Right lung (tissue), 5 donors: ENCODE results near the gene TK2. TPM values are rescaled to one million over a fixed set of nuclear protein-coding genes. Genes with fewer than 3 reads are reported as not detected.
A peak's percentile ranks its signal among the peaks of the same experiment; 100 is the strongest.
"Not testable (repeated sequence)": the region's sequence is repeated elsewhere in the genome, so short reads cannot be mapped to it uniquely, and the experiment has no call there.

Experiments
- DNase-seq, 2 donors: peaks; one replicate each; pipeline ENCODE4 v3.0.0-alpha.2; 2013
- polyA plus RNA-seq, 5 donors: library from polyadenylated mRNA; unstranded; fragments of 120-200 nt; gene quantifications; one replicate each; pipeline versions ENCODE4 v1.2.1 to v1.2.3, GENCODE V29; 2013; ENCODE audit warnings: inconsistent platforms in 1 of 5, low replicate concordance in 1 of 5; ENCODE audit not compliant: insufficient read length in 5 of 5, insufficient read depth in 1 of 5

Gene TK2
- polyA plus RNA-seq, 5 donors: 29.1 to 36.2 (median 33.9) TPM

DNA sequence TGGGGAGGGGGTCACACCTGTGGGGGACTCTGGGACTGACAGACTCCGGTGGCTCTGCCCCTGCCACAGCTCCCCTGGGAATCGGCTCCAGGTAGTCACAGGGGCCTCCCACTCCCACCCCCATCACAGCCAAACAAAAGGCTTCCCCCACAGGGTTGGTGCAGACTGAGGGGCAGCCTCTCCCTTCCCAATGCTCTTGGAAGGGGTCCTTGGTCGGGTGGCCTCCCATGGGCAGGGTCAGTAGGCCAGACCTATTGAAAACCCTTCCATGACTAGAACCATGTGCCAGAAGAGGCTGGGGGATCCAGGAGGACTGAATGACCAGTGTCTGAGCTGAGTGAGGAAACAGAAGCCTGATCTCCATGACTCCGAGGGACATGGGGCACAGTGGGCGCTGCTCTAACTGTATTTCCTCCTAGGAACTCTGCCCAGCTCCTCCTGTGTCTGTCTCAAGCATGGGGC, 28.6 kb downstream of the TK2 start:
- DNase-seq: no peak

DNA sequence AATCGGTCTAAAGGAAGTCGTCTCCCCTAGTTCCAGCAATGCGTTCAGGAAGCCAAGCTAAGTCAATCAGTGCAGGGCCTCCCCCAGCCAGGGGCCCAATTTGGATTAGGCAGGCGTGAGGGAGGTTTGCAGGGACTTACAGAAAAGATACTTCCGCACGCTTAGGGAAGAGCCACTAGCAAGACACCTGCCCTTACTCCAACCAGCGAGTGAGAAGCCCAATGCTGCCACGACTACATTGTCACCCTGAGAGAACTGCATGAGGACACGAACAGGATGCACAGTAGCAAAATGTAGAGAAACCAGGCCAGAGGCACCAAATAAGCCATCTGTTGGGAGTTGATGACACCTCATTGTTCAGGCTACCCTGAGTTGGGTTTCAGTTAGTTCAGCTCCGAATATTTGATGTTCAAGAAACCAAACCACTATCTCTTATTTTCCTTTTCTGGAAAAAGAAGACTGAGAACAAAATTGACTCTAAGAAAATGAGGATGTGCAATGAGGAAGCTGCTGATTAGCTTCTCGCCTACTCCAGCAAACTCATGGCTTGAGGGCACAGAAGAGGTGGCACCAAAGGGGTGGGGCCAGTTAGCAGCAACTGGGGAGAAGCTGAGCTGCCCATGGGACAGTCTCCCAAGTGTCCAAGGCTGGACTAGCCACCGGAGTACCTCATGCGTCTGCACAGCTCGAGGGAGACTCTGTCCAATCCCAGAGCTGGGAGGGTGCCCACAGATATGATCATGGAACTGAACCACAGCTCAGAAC, 29.3 kb downstream of the TK2 start:
- no peak for DNase-seq

DNA sequence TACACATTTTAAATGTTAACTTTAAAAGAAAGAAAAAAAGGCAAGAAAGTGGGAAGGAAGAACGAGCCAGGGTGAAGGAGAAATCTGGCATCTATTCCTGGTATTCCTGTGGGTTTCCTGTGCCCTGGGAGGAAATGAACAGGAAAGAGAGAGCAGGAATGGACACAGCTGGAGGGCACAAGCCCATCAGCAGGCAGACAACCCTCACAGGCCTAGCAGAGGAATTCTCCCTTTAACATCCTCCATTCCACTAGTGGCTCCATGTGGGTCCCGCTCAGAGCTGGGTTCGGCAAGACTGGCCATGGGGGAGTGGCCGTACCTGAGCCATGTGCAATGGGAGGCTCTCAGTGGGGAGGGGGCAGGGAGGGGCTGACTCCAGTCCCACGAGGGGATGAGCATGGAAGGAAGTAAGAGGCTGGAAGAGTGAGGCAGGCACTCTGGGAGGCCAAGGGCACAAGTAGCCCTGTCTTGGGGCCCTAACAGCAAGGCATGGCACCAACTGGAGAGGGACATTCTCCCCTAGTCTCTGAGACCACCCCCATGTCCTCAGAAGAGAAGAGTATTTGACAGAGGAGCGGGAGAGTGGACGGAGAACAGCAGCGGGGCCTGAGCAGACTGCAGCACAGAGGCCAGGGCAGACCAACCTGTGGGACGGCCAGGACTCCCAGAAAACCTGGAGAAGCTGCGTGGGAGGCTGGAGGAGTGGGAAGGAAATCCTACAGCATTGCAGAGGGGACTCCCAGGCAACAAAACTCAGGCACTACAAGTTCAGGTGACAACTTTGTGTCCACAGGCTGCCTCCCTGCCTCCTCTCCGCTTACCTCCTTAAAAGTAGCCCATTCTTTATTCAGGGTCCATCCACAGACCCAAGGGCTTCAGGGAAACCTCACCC, 30.2 kb downstream of the TK2 start:
- no peak for DNase-seq

DNA sequence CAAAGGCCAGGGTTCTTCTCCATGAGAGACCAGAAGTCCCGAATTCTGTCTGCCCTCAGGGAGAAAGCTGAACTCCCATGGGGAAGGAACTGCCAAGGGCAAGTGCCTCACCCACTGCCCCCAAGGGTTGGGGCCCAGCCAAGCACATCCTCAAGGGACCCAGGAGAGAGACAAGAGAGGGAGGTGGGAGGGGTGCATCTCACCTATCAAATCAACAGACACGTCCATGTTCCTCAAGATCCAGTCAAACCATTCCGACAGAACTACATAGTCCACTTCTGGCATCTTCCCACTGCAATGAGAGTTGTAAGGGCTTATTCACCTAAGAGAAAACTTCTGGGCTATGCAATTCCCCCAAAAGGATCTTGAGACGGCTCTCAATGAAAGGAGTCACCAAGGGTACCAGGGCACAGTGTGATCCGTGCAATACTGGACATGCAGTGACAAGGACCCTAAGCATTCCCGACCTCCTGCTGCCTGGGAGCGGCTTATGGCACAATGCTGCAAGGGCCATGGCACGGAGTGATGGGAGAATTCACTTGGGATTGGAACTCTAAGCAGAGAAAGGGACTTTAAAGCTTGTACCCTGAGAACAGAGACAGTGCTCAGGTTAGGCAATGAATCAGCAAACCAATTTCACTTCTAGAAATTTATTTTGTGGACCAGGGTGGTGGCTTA, 32.2 kb downstream of the TK2 start:
- DNase-seq: no peak

DNA sequence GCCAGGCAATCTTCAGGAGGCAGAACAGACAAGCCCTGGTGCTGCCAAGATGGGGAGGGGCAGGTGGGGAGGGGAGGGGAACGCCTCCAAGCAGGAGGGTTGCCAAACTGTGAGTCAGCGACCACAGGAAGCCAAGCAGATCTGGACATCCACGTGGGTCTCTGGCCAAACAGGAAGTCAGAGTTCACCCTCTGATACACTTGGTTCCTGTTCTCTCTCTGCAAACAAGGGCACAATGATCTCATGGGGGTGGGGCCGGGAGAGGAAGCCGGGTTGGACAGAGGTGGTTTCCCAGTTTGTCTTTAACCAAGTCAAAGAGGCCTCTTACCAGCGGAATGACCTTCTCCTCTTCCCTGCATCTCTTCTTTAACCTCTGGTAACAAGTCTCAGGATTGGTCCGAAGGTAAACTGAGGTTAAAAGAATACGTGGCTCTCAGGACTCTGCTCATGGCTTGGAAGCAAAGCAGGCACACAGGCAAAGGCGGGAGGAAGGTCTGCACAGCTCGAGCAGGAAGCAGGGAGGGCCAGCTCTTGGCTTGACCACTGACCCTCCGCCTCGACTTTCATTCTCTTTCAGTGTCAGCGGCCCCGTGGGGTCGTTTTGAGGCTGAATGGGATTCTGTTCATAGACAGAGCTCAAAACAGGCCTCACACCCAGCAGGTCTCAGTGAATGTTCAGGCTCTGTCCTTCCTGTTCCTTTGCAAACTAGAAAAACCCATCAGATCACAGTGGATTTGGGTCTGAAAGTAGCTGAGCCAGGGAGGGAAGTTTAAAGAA, 32.9 kb downstream of the TK2 start:
- DNase-seq: peak; percentile 92

DNA sequence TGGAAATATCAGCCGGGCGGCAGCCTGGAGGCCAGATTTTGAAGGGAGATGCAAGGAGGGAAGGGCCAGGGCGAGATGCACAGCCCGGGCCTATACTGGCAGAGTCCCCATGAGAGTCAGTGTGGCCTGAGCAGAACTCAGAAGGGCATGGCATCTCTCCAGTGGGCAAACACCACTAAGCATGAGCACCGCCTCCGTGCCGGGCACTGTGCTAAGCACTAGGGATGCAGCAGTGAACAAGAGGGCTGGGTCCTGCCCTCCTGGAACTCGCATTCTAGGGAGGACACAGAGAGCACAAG, 33.5 kb downstream of the TK2 start:
- DNase-seq: no peak

DNA sequence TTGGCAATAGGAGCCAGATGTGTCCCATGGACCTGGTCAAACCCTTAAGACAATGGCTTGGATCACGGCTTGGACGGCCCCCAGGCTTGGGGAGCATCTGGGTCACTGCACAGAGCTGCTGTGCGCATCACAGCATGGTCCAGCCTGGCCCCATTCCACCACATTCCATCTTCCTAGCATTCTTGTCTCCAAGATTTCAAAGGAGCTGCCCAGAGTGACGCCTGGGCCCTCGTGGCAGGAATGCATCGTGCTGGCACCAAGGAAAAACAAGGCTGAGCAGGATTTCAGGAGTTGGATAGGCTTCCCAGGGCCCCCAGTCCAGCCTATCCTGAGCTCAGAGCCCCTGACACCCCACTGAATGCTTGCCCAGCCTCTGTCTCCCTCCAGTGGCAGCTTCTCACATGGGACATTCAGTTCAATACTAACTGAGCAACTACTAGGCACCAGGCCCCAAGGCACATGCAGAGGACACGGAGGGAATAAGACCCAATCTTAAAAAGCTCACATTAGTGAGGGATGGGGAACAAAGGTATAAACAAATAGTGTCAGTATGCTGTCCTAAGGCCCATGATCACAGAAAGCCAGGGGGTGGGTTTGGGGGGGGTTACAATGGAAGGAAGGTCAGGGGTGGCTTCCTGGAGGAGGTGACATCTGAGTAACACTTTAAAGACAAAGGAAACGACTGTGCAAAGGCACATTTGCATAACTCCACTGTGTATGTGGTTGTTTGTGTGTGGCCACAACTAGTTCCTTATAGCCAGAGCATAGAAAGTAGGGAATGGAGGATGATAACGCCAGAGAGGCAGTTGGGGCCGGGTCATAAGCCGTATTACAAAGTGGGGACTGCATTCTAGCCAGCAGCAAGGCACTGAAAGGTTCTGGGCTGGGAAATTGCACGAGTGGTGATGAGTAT, 34.1 kb downstream of the TK2 start:
- no peak for DNase-seq

DNA sequence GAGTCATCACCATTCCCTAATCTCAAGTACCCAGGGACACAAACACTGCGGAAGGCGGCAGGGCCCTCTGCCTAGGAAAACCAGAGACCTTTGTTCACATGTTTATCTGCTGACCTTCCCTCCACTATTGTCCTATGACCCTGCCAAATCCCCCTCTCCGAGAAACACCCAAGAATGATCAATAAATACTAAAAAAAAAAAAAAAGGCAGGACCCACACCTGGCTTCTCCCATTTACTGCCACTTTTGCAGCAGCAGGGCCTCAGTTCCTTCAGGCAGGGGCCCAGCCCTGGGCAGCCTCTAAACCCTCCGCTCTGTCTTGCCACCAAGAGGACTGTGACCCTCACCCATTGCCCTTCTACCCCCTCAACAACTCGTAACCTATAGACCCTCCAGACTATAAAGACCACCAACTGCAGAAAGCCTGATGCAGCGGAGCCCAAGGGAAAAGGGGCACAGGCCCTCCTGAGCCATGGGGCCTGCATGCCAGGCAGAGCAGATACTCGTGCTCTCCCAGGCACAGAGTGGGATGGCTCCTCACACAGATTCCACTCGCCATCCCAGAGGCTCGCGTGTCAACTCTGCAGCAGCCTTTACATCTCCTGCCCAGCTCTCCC, 34.8 kb downstream of the TK2 start:
- not testable (repeated sequence) for DNase-seq

DNA sequence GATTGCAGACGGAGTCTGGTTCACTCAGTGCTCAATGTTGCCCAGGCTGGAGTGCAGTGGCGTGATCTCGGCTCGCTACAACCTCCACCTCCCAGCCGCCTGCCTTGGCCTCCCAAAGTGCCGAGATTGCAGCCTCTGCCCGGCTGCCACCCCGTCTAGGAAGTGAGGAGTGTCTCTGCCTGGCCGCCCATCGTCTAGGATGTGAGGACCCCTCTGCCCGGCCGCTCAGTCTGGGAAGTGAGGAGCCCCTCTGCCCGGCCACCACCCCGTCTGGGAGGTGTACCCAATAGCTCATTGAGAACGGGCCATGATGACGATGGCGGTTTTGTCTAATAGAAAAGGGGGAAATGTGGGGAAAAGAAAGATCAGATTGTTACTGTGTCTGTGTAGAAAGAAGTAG, 35.5 kb downstream of the TK2 start:
- DNase-seq: not testable (repeated sequence)

DNA sequence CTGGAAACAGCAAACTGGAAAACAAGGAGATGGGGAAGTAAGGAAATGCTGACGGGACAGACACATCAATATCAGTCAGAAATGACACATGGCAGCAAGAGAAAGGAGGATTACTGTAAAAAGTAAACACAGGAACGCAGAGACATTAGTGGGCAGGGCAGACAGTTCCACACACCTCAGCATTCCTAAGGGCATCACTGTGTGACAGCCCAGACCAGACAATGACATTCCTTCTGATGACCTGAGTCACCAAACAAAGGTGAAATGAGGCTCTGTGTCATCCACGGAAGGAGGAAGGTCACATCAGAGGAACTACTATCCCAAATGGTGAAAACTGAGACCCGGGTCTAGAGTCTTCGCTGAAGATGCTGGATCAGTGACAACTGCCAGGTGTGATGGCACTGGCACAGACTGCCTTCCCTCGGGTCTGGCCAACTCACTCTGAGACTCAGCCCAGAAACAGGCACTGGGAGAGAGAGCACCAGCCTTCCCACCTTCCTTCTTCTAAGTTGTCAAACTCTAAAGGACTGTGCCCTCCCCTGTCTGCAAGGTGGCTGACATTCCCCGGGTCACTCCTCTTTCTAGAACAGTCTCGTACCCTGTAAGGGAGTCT, 36.7 kb downstream of the TK2 start:
- DNase-seq: no peak

DNA sequence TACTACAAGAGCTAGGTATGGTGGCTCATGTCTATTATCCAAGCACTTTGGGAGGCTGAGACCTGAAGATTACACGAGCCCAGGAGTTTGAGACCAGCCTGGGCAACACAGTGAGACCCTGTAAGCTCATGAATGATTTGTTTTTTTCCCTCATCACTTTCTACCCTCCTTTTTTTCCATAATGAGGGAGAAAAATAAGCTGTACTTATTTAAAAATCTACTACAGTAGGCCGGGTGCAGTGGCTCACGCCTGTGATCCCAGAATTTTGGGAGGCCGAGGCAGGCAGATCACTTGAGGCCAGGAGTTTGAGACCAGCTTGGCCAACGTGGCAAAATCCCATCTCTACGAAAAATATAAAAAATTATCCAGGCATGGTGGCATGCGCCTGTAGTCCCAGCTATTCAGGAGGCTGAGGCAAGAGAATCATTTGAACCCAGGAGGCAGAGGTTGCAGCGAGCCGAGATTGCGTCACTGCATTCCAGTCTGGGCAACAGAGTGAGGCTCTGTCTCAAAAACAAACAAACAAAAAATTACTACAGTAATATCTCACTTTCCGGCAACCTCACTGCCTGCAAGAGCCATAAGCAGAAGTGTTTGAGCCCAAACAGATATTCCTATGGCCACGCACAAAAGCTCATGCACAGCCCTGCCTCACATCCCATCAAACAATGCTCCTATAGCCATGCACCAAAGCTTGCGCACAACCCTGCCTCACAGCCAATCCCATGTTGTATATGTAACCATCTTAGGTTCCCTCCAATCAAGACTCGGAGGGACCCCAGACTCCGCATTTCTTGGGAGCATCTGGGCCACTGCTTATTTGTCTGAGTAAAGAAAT, 37.4 kb downstream of the TK2 start:
- no peak for DNase-seq

DNA sequence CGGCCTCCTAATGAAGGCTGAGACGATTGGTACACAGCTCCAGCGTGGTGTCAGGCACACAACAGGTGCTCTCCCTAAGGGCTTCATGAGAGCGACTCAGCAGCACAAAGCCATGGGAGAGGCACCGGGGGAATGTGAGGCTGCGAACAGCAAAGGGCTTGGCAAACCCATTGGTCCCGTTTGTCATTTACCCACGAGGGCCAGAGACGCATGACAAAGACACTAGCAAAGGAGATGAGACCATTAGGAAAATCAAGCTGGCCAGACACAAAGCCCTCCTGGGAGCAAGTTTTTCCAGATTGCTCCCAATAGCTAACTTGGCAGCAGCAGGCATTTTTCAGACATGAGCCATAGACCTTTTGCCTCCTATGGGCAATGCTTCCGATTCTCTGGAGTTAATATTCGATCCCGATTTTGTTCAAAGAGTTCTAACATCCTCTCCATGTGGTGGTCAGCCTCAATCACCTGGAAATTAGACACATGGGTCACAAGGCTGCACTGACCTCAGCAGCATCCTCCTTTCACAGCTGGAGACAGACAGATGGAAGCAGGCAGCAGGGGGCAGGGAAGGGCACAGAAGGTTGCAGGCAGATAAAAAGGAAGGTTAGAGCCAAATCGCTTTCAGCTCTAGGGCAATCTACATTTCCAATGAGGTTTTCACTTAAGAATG, 38.2 kb downstream of the TK2 start:
- DNase-seq: no peak

DNA sequence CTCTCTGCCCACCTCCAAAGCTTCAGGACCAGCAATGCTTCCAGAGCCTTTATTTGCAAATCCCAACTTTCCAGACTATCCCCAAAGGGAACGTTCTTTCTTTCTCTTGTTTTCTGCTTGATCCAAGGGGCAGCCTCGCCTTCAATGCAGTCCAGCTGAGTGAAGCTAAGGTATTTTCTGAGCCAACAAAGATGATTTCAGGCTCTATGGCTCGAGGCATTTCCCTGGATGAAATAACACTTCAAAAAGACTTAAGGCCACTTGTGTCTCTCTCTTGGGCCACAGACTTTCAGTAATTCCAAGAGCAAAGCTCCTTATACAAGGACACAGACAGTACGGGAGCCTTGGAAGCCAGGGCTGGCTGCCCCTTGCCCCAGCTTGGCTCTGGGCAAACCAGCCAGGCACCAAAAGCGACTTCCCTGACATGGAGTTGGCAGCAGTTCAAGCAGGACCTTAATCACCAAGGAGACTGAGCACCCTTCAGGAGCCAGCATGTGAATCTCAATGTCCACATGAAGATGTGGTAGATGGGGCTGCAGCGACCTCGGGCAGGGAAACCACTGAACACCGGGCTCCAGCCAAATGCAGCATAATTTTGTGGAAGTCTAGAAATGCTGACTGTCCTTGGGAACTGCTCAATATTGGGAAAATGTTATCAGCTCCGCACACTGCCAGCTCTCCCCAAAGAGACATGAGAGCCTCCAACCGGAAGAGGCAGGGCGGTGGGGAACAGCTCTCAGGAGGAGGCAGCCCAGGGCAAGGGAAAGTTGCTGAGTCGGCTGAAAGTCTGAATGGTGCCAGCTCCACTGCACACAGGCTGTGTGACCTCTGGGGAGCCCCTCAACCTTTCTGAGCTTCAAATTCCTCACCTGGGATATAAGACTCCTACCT, 39.0 kb downstream of the TK2 start:
- DNase-seq: no peak

DNA sequence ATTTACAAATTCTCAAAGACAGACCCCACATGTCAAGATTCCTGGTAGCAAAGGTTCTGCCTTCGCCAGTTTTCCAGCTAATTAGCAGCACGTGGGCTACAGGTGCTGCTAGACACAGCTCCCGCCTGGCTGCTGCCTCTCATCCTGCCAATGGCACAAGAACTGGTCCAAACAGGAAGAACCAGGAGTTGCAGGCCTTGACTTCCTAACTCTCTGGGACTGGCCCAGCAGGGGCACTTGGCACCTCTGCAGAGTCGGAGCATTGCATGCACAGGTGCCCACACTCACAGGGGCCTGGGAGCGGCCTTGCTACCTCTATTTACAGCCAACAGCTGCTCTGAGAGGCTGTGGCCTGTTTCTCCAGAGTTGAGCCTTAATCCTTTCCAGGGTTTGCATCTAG, 39.6 kb downstream of the TK2 start:
- no peak for DNase-seq

DNA sequence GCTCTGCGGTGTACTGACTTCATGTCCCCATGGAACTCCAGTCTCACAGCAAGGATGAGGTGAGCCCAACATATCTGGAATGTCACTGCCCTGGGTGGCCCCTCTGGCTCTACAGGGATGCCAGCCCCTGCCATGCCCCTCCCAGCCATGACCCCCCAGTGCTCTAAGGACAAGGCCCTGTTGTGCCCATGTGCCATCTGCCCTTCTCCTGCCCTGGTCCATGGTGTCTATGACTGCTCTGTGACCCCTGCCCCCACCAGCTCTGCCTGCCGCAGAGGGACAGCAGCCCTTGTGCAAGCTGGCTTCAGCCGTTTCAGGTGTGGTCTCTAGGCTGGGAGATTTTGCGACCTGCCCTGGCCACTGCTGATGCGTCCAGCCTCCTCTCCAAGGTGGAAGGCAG, 40.3 kb downstream of the TK2 start:
- no peak for DNase-seq

DNA sequence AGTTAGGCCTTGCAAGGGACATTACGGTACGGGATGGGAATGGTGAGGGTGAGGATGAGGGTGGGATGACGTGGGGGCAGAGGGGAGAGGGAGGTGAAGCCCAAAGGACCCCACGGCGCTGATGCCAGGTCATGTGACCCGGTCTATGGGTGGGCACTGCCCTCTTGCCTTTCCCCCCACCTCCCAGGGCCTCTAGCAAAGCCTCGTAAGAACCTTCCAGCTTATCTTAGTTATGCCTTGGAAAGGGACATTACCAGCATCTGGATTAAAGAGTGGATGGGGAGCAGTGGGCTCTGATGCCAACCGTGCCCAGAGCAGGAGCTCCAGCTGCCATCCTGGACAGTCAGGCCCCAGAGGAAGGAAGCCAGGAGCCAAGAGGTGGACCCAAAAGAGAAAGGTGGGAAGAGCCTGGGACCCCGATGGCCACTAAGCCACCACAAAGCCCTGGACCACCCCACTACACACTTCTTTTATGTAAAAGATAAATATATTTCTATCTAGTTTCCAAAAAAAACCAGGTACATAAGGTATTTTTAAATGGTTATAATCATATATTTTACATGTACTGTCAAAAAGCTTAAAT, 40.9 kb downstream of the TK2 start:
- DNase-seq: no peak
